ENCODE measurements around the gene PSMC5. TPM values are rescaled to one million over a fixed set of nuclear protein-coding genes. Genes with fewer than 3 reads are reported as not detected.

Gene PSMC5
- polyA plus RNA-seq, 1 donor (not counting 4 experiments of a cell fraction or from before 2014, with no cell fraction given), result 141 TPM

GRCh38 chr17:63841350-63842172 lies 14.3 kb downstream of the PSMC5 start:
- H3K4me2 ChIP-seq (ENCODE audit: control insufficient read depth, extremely low read depth, insufficient read depth, low read depth, low read length), result peak overlapping the region; percentile 100
- H3K27ac ChIP-seq (ENCODE audit: control insufficient read depth, insufficient read depth, low read length), result peak overlapping the region; percentile 80
- peaks cover 39% of the 10 kb centered on the region for H3K4me1 ChIP-seq (ENCODE audit: control insufficient read depth, extremely low read depth, insufficient read depth, low read length)
- H3K9me3 ChIP-seq (ENCODE audit: control insufficient read depth, low read depth, low read length), result no peaks in the 10 kb centered on the region
- no peak for DNase-seq (ENCODE audit: low read depth, low spot score)
- peaks cover 4% of the 10 kb centered on the region for H4K20me1 ChIP-seq (ENCODE audit: control insufficient read depth, extremely low read depth, insufficient read depth, low read length)
- H3K27me3 ChIP-seq (ENCODE audit: control insufficient read depth, extremely low read depth, insufficient read depth, low read length), result no peaks in the 10 kb centered on the region
- dilution Hi-C loops (cut with MboI; ENCODE audit: extremely low pct_ligation_motif_present, low sequenced_read_pairs), result no loop called here
- H3K9ac ChIP-seq (ENCODE audit: control insufficient read depth, extremely low read depth, insufficient read depth, low read length), result peak overlapping the region; percentile 90
- H3K79me2 ChIP-seq (ENCODE audit: control insufficient read depth, insufficient read depth, low read length), result peaks cover 52% of the 10 kb centered on the region
- H2AFZ ChIP-seq (ENCODE audit: control insufficient read depth, low read length), result peak overlapping the region; percentile 43
- no peak for FAIRE-seq
- peak overlapping the region; percentile 92 to 95 (median 94) for H3K4me3 ChIP-seq (ENCODE audit: control insufficient read depth in 2 of 3, extremely low read depth in 1 of 3, insufficient read depth in 2 of 3, low read depth in 1 of 3, low read length in 3 of 3)
- peaks cover 3 to 10% of the 10 kb centered on the region in 2 experiments for H3K36me3 ChIP-seq (ENCODE audit: control insufficient read depth in 2 of 2, extremely low read depth in 1 of 2, insufficient read depth in 2 of 2, low read length in 2 of 2)
- no peak for TF ChIP-seq CTCF (optimal IDR thresholded peaks at IDR 0.05 in 1 of 3, IDR thresholded peaks at IDR 0.05 in 1 of 3, conservative IDR thresholded peaks at IDR 0.05 in 1 of 3; ENCODE audit: extremely low read depth in 1 of 3, insufficient read depth in 2 of 3, low read length in 3 of 3)
- peaks cover 2% of the 10 kb centered on the region for H3K9me1 ChIP-seq (ENCODE audit: control insufficient read depth, extremely low read depth, insufficient read depth, low read length)

- Histone ChIP-seq H3K4me2 (ENCODE audit: control insufficient read depth, extremely low read depth, insufficient read depth, low read depth, low read length) (peak overlapping the region; percentile 100), H3K9me1 (ENCODE audit: control insufficient read depth, extremely low read depth, insufficient read depth, low read length) (peaks cover 2% of the 10 kb centered on the region), H3K27ac (ENCODE audit: control insufficient read depth, insufficient read depth, low read length) (peak overlapping the region; percentile 80), H3K9me3 (ENCODE audit: control insufficient read depth, low read depth, low read length) (no peaks in the 10 kb centered on the region), H2AFZ (ENCODE audit: control insufficient read depth, low read length) (peak overlapping the region; percentile 43), H4K20me1 (ENCODE audit: control insufficient read depth, extremely low read depth, insufficient read depth, low read length) (peaks cover 4% of the 10 kb centered on the region), H3K27me3 (ENCODE audit: control insufficient read depth, extremely low read depth, insufficient read depth, low read length) (no peaks in the 10 kb centered on the region), H3K9ac (ENCODE audit: control insufficient read depth, extremely low read depth, insufficient read depth, low read length) (peak overlapping the region; percentile 90), H3K36me3 (ENCODE audit: control insufficient read depth in 2 of 2, extremely low read depth in 1 of 2, insufficient read depth in 2 of 2, low read length in 2 of 2) (peaks cover 0 to 4% of the 10 kb centered on the region in 2 experiments), H3K79me2 (ENCODE audit: control insufficient read depth, insufficient read depth, low read length) (peaks cover 46% of the 10 kb centered on the region), H3K4me3 (ENCODE audit: control insufficient read depth in 2 of 3, extremely low read depth in 1 of 3, insufficient read depth in 2 of 3, low read depth in 1 of 3, low read length in 3 of 3) (peak overlapping the region; percentile 92 to 95 (median 94)), H3K4me1 (ENCODE audit: control insufficient read depth, extremely low read depth, insufficient read depth, low read length) (peaks cover 39% of the 10 kb centered on the region)
- dilution Hi-C loops (cut with MboI; ENCODE audit: extremely low pct_ligation_motif_present, low sequenced_read_pairs), result no loop called here
- FAIRE-seq, result no peak
- no peak for TF ChIP-seq CTCF (optimal IDR thresholded peaks at IDR 0.05 in 1 of 3, IDR thresholded peaks at IDR 0.05 in 1 of 3, conservative IDR thresholded peaks at IDR 0.05 in 1 of 3; ENCODE audit: extremely low read depth in 1 of 3, insufficient read depth in 2 of 3, low read length in 3 of 3)
- TF ChIP-seq EZH2 (IDR thresholded peaks at IDR 0.05; ENCODE audit: low read length), result no peak
- DNase-seq (ENCODE audit: low read depth, low spot score), result no peak
Observed at GRCh38 chr17:63842173-63842539, 14.9 kb downstream of the PSMC5 start.

All from keratinocyte (primary cell).